Uterus (tissue), 2 donors: Measurements from ENCODE around the gene STOML1.

Experiments
- POLR2A ChIP-seq, 2 donors: fragments of 450-650 bp; IDR thresholded peaks; one replicate each; pipeline ENCODE4 v1.6.1; 2016; ENCODE audit warnings: antibody characterized with exemption in 2 of 2, mild to moderate bottlenecking in 1 of 2, moderate library complexity in 1 of 2
- TF ChIP-seq, protein P1 (sequence below), 4 experiments: fragments of 200-600 bp in 2 of 4; fragments of 450-650 bp in 2 of 4; sonication (generic) in 2 of 4; IDR thresholded peaks; one replicate each; pipeline ENCODE4 v1.5.1; 2016 to 2019; ENCODE audit warnings: antibody characterized with exemption in 4 of 4, mild to moderate bottlenecking in 2 of 4, moderate library complexity in 1 of 4

DNA sequence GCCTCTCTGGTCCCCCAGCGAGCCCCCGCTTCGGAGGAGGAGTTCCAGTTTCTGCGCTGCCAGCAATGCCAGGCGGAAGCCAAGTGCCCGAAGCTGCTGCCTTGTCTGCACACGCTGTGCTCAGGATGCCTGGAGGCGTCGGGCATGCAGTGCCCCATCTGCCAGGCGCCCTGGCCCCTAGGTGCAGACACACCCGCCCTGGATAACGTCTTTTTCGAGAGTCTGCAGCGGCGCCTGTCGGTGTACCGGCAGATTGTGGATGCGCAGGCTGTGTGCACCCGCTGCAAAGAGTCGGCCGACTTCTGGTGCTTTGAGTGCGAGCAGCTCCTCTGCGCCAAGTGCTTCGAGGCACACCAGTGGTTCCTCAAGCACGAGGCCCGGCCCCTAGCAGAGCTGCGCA is 5.9 kb upstream of the STOML1 start:
- TF ChIP-seq, protein P1, sequence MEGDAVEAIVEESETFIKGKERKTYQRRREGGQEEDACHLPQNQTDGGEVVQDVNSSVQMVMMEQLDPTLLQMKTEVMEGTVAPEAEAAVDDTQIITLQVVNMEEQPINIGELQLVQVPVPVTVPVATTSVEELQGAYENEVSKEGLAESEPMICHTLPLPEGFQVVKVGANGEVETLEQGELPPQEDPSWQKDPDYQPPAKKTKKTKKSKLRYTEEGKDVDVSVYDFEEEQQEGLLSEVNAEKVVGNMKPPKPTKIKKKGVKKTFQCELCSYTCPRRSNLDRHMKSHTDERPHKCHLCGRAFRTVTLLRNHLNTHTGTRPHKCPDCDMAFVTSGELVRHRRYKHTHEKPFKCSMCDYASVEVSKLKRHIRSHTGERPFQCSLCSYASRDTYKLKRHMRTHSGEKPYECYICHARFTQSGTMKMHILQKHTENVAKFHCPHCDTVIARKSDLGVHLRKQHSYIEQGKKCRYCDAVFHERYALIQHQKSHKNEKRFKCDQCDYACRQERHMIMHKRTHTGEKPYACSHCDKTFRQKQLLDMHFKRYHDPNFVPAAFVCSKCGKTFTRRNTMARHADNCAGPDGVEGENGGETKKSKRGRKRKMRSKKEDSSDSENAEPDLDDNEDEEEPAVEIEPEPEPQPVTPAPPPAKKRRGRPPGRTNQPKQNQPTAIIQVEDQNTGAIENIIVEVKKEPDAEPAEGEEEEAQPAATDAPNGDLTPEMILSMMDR (IDR thresholded peaks at IDR 0.05) = no peak
- TF ChIP-seq POLR2A (IDR thresholded peaks at IDR 0.05) = no peak
